GM23338 (cell line): ENCODE measurements around the gene CENPB. TPM values are rescaled to one million over a fixed set of nuclear protein-coding genes. Genes with fewer than 3 reads are reported as not detected.

Experiments used
- ATAC-seq: fragments of 200-7000 bp; cut with Tn5 transposase; 3 replicates; pipeline ENCODE4 v1.9.1; 2020
- DNase-seq: peaks from one replicate; pipeline ENCODE4 v3.0.0-alpha.2; 2015; ENCODE audit warnings: low spot score
- H2AFZ ChIP-seq: fragments of 200-600 bp; sonication (generic); 2 replicates; pipeline ENCODE4 v1.8.0; 2016; ENCODE audit warnings: antibody characterized with exemption, mild to moderate bottlenecking, moderate library complexity
- H3F3A ChIP-seq: fragments of 200-600 bp; sonication (generic); replicated peaks from 2 replicates; pipeline ENCODE4 v1.8.0; 2017; ENCODE audit warnings: antibody characterized with exemption, mixed run types, low read depth
- H3K27ac ChIP-seq: fragments of 200-600 bp; sonication (generic); 2 replicates; pipeline ENCODE4 v1.6.1; 2016; ENCODE audit warnings: low read depth
- H3K27me3 ChIP-seq: fragments of 200-600 bp; sonication (generic); 2 replicates; pipeline ENCODE4 v1.8.0; 2016; ENCODE audit warnings: mild to moderate bottlenecking, mixed run types, moderate library complexity; ENCODE audit not compliant: insufficient read depth
- H3K36me3 ChIP-seq: fragments of 200-600 bp; sonication (generic); 2 replicates; pipeline ENCODE4 v1.8.0; 2016; ENCODE audit warnings: mild to moderate bottlenecking; ENCODE audit not compliant: insufficient read depth
- H3K4me1 ChIP-seq: fragments of 200-600 bp; sonication (generic); 2 replicates; pipeline ENCODE4 v1.8.0; 2016; ENCODE audit warnings: mild to moderate bottlenecking, moderate library complexity; ENCODE audit not compliant: insufficient read depth
- H3K4me2 ChIP-seq: fragments of 200-600 bp; sonication (generic); 2 replicates; pipeline ENCODE4 v1.7.1; 2017; ENCODE audit warnings: mixed run types
- H3K4me3 ChIP-seq: fragments of 200-600 bp; sonication (generic); 2 replicates; pipeline ENCODE4 v1.6.1; 2016; ENCODE audit warnings: mixed run types
- H3K79me2 ChIP-seq: fragments of 200-600 bp; sonication (generic); replicated peaks from 2 replicates; pipeline ENCODE4 v1.8.0; 2017; ENCODE audit warnings: mild to moderate bottlenecking; ENCODE audit not compliant: insufficient read depth
- H3K9me2 ChIP-seq: fragments of 200-600 bp; sonication (generic); 2 replicates; pipeline ENCODE4 v1.8.0; 2017; ENCODE audit not compliant: insufficient read depth
- H4K20me1 ChIP-seq: fragments of 200-600 bp; sonication (generic); replicated peaks from 2 replicates; pipeline ENCODE4 v1.8.0; 2017; ENCODE audit warnings: mild to moderate bottlenecking; ENCODE audit not compliant: insufficient read depth
- H3K27ac Mint-ChIP-seq: 2 replicates; pipeline ENCODE4 v1.8.0; 2020; ENCODE audit warnings: inconsistent platforms, mild to moderate bottlenecking, moderate library complexity, mixed read lengths
- H3K27me3 Mint-ChIP-seq: 3 replicates; pipeline ENCODE4 v1.8.0; 2022; ENCODE audit warnings: low read depth, mild to moderate bottlenecking, moderate library complexity, mixed read lengths, inconsistent platforms; ENCODE audit not compliant: insufficient read depth, poor library complexity
- H3K36me3 Mint-ChIP-seq: 3 replicates; pipeline ENCODE4 v1.8.0; 2021; ENCODE audit warnings: low read depth, mild to moderate bottlenecking, inconsistent platforms, moderate library complexity, mixed read lengths
- H3K4me1 Mint-ChIP-seq: 3 replicates; pipeline ENCODE4 v1.8.0; 2020; ENCODE audit warnings: mild to moderate bottlenecking, inconsistent platforms, mixed read lengths
- H3K4me3 Mint-ChIP-seq: 3 replicates; pipeline ENCODE4 v1.8.0; 2021; ENCODE audit warnings: moderate library complexity, mild to moderate bottlenecking, inconsistent platforms, mixed read lengths
- H3K9me3 Mint-ChIP-seq: 3 replicates; pipeline ENCODE4 v1.8.0; 2020; ENCODE audit warnings: moderate library complexity, mild to moderate bottlenecking, inconsistent platforms, mixed read lengths
- CREB1 ChIP-seq: fragments of 250-450 bp; sonication (Bioruptor Pico); IDR thresholded peaks from 2 replicates; pipeline ENCODE4 v1.5.0; 2020; ENCODE audit warnings: low read depth, mild to moderate bottlenecking, moderate library complexity
- ETS1 ChIP-seq: IDR thresholded peaks from 2 replicates; pipeline ENCODE4 v1.6.1; 2016; ENCODE audit warnings: antibody characterized with exemption
- EZH2phosphoT487 ChIP-seq: fragments of 200-600 bp; sonication (generic); IDR thresholded peaks from one replicate; pipeline ENCODE4 v1.8.1; 2018; ENCODE audit warnings: antibody characterized with exemption; ENCODE audit not compliant: unreplicated experiment
- JUNB ChIP-seq: IDR thresholded peaks from one replicate; pipeline ENCODE4 v1.6.1; 2016; ENCODE audit warnings: antibody characterized with exemption; ENCODE audit not compliant: unreplicated experiment
- NANOG ChIP-seq: IDR thresholded peaks from 2 replicates; pipeline ENCODE4 v1.6.1; 2016; ENCODE audit warnings: antibody characterized with exemption, borderline replicate concordance
- POLR2AphosphoS5 ChIP-seq: IDR thresholded peaks from 2 replicates; pipeline ENCODE4 v1.6.1; 2016; ENCODE audit warnings: antibody characterized with exemption, low read depth
- REST ChIP-seq: IDR thresholded peaks from one replicate; pipeline ENCODE4 v1.6.1; 2018; ENCODE audit warnings: antibody characterized with exemption; ENCODE audit not compliant: unreplicated experiment
- STAT1 ChIP-seq: IDR thresholded peaks from one replicate; pipeline ENCODE4 v1.6.1; 2016; ENCODE audit warnings: antibody characterized with exemption; ENCODE audit not compliant: unreplicated experiment
- ZNF114 ChIP-seq: fragments of 250-450 bp; sonication (Bioruptor Pico); IDR thresholded peaks from 2 replicates; pipeline ENCODE4 v1.5.0; 2020; ENCODE audit warnings: mild to moderate bottlenecking, moderate library complexity
- ZNF331 ChIP-seq: fragments of 250-450 bp; sonication (Bioruptor Pico); IDR thresholded peaks from 2 replicates; pipeline ENCODE4 v1.5.0; 2020; ENCODE audit warnings: low read depth, mild to moderate bottlenecking, moderate library complexity
- polyA plus RNA-seq: library from polyadenylated mRNA; unstranded; fragments of >200 nt; fragmentation: Nextera tagmentation; extraction: Ambion mirVana; gene quantifications from 2 replicates; pipeline ENCODE4 v1.2.1, GENCODE V29; 2016
- total RNA-seq: library from RNA; depleted of rRNA; stranded (reverse); fragments of >200 nt; shearing (Covaris generic); gene quantifications from 2 replicates; pipeline ENCODE4 v1.2.3, GENCODE V29; 2014
- TF ChIP-seq, protein P1 (sequence below), 2 experiments: fragments of 200-600 bp in 1 of 2; sonication (generic) in 1 of 2; conservative IDR thresholded peaks; 2 replicates each; pipeline versions ENCODE4 v1.5.1 to v1.6.1; 2016 to 2017; ENCODE audit warnings: antibody characterized with exemption in 2 of 2, low read depth in 2 of 2, mild to moderate bottlenecking in 2 of 2, moderate library complexity in 1 of 2

Gene CENPB
- total and polyA plus RNA-seq, 2 experiments from 2014 or later, result 10.8 to 52.1 TPM

DNA sequence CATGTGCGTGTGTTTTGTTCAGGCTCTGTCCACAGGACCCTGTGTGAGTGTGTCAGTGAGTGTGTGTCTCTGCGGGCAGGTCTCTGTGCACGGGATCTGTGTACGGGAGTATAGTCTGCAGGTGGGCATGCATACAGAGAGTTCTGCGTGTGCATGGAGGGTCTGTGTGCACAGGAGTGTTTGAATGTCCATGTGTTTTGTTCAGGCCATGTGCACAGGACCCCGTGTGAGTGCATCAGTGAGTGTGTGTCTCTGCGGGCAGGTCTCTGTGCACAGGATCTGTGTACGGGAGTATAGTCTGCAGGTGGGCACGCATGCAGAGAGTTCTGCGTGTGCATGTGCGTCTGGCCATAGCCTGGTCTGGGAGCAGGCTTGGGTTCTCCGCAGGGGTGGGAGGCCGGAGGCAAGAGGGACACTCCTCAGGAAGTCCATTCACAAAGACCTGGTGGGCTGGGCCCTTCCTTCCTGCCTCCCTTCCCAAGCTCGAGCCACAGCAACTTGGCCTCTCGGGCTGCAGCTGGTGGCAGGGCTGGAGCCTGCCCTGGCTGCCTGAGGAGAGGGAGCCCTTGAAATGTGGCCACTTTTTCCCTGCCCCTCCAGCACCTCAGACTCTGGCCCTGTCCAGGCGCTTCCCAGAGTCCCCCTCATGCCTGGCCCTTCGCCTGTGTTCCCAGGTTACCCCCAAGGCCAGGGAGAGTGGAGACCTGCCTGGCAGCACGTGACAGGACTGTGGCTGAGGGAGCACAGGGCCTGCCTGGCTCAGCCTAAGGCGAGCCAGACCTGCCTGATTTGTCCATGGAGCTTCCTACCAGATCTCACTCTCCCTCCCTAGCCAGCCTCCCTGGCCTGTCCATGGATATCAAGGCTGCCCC lies 47.2 kb downstream of the CENPB start:
- Mint-ChIP-seq H3K27ac (no peak overlapping the region), H3K4me3 (no peak overlapping the region), H3K4me1 (peaks cover 20% of the 10 kb centered on the region), H3K36me3 (no peaks in the 10 kb centered on the region), H3K9me3 (no peaks in the 10 kb centered on the region), H3K27me3 (peaks cover 13% of the 10 kb centered on the region)
- Histone ChIP-seq H3K4me3 (no peak overlapping the region), H3K4me1 (no peaks in the 10 kb centered on the region; the same call in 1 of the 2 replicates), H3K9me2 (no peaks in the 10 kb centered on the region), H3F3A (no peaks in the 10 kb centered on the region), H3K27ac (no peak overlapping the region), H4K20me1 (no peaks in the 10 kb centered on the region), H3K36me3 (no peaks in the 10 kb centered on the region), H2AFZ (no peak overlapping the region), H3K27me3 (no peaks in the 10 kb centered on the region), H3K4me2 (no peak overlapping the region), H3K79me2 (no peaks in the 10 kb centered on the region)
- peak; percentile 24 for ATAC-seq
- peak; percentile 35 for DNase-seq
- TF ChIP-seq JUNB (no peak), STAT1 (no peak), ZNF114 (CRISPR knock-in tag) (no peak), POLR2AphosphoS5 (no peak), EZH2phosphoT487 (no peak), CREB1 (CRISPR knock-in tag) (no peak), ZNF331 (CRISPR knock-in tag) (no peak), NANOG (no peak), ETS1 (no peak)
- TF ChIP-seq, protein P1, sequence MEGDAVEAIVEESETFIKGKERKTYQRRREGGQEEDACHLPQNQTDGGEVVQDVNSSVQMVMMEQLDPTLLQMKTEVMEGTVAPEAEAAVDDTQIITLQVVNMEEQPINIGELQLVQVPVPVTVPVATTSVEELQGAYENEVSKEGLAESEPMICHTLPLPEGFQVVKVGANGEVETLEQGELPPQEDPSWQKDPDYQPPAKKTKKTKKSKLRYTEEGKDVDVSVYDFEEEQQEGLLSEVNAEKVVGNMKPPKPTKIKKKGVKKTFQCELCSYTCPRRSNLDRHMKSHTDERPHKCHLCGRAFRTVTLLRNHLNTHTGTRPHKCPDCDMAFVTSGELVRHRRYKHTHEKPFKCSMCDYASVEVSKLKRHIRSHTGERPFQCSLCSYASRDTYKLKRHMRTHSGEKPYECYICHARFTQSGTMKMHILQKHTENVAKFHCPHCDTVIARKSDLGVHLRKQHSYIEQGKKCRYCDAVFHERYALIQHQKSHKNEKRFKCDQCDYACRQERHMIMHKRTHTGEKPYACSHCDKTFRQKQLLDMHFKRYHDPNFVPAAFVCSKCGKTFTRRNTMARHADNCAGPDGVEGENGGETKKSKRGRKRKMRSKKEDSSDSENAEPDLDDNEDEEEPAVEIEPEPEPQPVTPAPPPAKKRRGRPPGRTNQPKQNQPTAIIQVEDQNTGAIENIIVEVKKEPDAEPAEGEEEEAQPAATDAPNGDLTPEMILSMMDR (conservative IDR thresholded peaks at IDR 0.05; ENCODE audit: low read depth in 2 of 2), result no peak

- peaks cover 7% of the 10 kb centered on the region for H3K27me3 ChIP-seq
- no peak overlapping the region for H3K27ac ChIP-seq
- no peak overlapping the region for H3K4me2 ChIP-seq
- H4K20me1 ChIP-seq, result no peaks in the 10 kb centered on the region
- Mint-ChIP-seq H3K27ac (no peak overlapping the region), H3K27me3 (peaks cover 15% of the 10 kb centered on the region), H3K9me3 (no peaks in the 10 kb centered on the region; the same call in 2 of the 3 replicates), H3K36me3 (no peaks in the 10 kb centered on the region), H3K4me3 (no peak overlapping the region), H3K4me1 (peaks cover 22% of the 10 kb centered on the region)
- ATAC-seq (no peak), DNase-seq (no peak)
- no peaks in the 10 kb centered on the region for H3K79me2 ChIP-seq
- no peaks in the 10 kb centered on the region for H3K36me3 ChIP-seq
- no peak overlapping the region for H2AFZ ChIP-seq
- H3K4me1 ChIP-seq, result peaks cover 7% of the 10 kb centered on the region
- H3F3A ChIP-seq, result no peaks in the 10 kb centered on the region
- no peaks in the 10 kb centered on the region for H3K9me2 ChIP-seq
- H3K4me3 ChIP-seq, result no peak overlapping the region
- TF ChIP-seq REST, result no peak
Observed at GRCh38 chr20:3738111-3739053, 48.2 kb downstream of the CENPB start.
